Colonic mucosa (tissue), 4 donors: Measurements from ENCODE around the gene CCL25. TPM values are rescaled to one million over a fixed set of nuclear protein-coding genes. Genes with fewer than 3 reads are reported as not detected.
"Not testable (repeated sequence)": the region's sequence is repeated elsewhere in the genome, so short reads cannot be mapped to it uniquely, and the experiment has no call there.

Experiments
- DNase-seq: peaks from one replicate; pipeline ENCODE4 v3.0.0-alpha.2; 2020
- H3K27ac ChIP-seq: fragments of 200-600 bp; one replicate; pipeline ENCODE4 v1.8.0; 2021
- H3K27me3 ChIP-seq: fragments of 200-600 bp; one replicate; pipeline ENCODE4 v1.8.0; 2021
- H3K36me3 ChIP-seq: fragments of 200-600 bp; one replicate; pipeline ENCODE4 v1.8.0; 2021
- H3K4me1 ChIP-seq: fragments of 200-600 bp; one replicate; pipeline ENCODE4 v1.8.0; 2021; ENCODE audit warnings: mild to moderate bottlenecking
- H3K4me3 ChIP-seq: fragments of 200-600 bp; one replicate; pipeline ENCODE4 v1.8.0; 2021
- H3K9ac ChIP-seq, 2 donors: one replicate each; pipeline ENCODE4 v1.7.0; 2013; ENCODE audit warnings: control low read depth in 2 of 2, low read depth in 2 of 2, low read length in 2 of 2
- H3K9me3 ChIP-seq: fragments of 200-600 bp; one replicate; pipeline ENCODE4 v1.8.0; 2021
- intact Hi-C: fragments of 100-400 bp; cut with DNase I; formaldehyde crosslinking; loops from one replicate; pipeline ENCODE4 v1.14.1; 2022
- total RNA-seq, 2 donors: library from RNA; stranded (reverse); fragmentation: NEBNext Ultra II Directional in 1 of 2; extraction: Animal tissue kit (Norgen Biotek cat#: 25700) in 1 of 2; gene quantifications; one replicate each; pipeline ENCODE4 v1.2.1, GENCODE V29; 2021
- TF ChIP-seq, protein P1 (sequence below): fragments of 200-600 bp; IDR thresholded peaks from one replicate; pipeline ENCODE4 v1.8.0; 2022; ENCODE audit warnings: antibody characterized with exemption, mild to moderate bottlenecking
- donor health status: healthy.
- donor health status: DM: no; HTN: no; CAD: no.
- donor health status: DM: no; HTN: no; CAD: no.

Gene CCL25
- total RNA-seq, 2 donors from 2014 or later: not detected

DNA sequence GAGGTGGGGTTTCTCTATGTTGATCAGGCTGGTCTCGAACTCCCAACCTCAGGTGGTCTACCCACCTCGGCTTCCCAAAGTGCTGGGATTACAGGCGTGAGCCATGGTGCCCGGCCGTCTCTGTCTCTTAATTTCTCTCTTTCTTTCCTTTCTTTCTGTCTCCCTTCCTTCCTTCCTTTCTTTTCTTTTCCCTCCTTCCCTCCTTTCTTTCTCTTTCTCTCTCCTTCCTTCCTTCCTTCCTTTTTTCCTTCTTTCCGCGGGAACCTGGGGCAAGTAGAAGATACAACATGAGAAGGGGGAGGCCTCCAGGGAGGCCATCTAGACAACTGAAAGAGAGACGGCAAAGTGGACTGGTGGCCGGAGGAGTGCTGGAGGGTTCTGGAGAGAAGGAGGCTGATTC is 31.9 kb upstream of the CCL25 start:
- TF ChIP-seq, protein P1, sequence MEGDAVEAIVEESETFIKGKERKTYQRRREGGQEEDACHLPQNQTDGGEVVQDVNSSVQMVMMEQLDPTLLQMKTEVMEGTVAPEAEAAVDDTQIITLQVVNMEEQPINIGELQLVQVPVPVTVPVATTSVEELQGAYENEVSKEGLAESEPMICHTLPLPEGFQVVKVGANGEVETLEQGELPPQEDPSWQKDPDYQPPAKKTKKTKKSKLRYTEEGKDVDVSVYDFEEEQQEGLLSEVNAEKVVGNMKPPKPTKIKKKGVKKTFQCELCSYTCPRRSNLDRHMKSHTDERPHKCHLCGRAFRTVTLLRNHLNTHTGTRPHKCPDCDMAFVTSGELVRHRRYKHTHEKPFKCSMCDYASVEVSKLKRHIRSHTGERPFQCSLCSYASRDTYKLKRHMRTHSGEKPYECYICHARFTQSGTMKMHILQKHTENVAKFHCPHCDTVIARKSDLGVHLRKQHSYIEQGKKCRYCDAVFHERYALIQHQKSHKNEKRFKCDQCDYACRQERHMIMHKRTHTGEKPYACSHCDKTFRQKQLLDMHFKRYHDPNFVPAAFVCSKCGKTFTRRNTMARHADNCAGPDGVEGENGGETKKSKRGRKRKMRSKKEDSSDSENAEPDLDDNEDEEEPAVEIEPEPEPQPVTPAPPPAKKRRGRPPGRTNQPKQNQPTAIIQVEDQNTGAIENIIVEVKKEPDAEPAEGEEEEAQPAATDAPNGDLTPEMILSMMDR: no peak
- H3K27ac ChIP-seq: no peak overlapping the region
- intact Hi-C loops: no loop called here

DNA sequence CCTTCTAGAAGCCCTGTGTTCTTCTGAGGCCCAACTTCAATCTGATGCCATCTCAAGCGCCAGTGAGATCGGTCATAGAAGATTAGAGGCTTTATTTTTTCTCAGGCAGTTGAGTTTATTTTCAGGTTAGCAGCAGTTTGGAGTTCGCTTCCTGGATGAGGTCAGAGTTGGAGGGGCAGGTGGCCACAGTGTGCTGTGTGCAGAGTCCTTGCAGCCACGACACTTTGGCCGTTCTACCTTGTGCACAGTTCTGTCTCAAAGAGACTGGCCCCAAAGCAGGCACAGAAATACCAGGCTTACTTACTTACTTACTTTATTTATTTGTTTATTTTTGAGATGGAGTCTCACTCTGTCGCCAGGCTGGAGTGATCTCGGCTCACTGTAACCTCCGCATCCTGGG is 31.2 kb upstream of the CCL25 start:
- TF ChIP-seq, protein P1: no peak
- intact Hi-C loops: no loop called here
- Histone ChIP-seq H3K27me3 (no peaks in the 10 kb centered on the region), H3K9me3 (no peaks in the 10 kb centered on the region), H3K9ac (no peak overlapping the region), H3K4me1 (no peaks in the 10 kb centered on the region), H3K36me3 (no peaks in the 10 kb centered on the region), H3K27ac (no peak overlapping the region), H3K4me3 (no peak overlapping the region)
- no peak for DNase-seq

More for the DNA sequence above, 31.9 kb upstream of the CCL25 start:
- Histone ChIP-seq H3K9ac (no peak overlapping the region), H3K36me3 (no peaks in the 10 kb centered on the region), H3K9me3 (no peaks in the 10 kb centered on the region), H3K4me1 (no peaks in the 10 kb centered on the region), H3K4me3 (no peak overlapping the region), H3K27me3 (no peaks in the 10 kb centered on the region)
- DNase-seq: no peak

DNA sequence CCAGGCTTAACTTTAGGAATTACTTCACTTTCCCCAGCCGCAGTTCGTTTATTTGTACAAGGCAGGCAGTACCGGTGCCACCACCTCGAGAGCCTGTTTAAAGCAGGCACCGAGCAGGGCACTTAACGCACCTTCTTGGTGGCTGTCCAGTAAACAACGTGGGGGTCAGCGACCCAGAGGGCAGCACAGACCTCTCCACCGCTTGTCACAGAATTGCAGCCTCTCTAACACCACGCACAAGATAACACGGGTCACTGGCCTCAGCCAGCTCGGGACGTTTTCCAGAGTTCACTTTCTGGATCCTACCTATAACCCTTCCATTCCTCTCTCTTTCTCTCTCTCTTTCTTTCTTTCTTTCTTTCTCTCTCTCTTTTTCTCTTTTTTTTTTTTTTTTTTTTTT is 30.3 kb upstream of the CCL25 start:
- H3K27ac ChIP-seq: no peak overlapping the region
- TF ChIP-seq, protein P1: no peak
- H3K36me3 ChIP-seq: no peaks in the 10 kb centered on the region
- no peak for DNase-seq
- no peaks in the 10 kb centered on the region for H3K4me1 ChIP-seq
- no peak overlapping the region for H3K9ac ChIP-seq
- no peak overlapping the region for H3K4me3 ChIP-seq
- no peaks in the 10 kb centered on the region for H3K27me3 ChIP-seq
- intact Hi-C loops: no loop called here
- H3K9me3 ChIP-seq: no peaks in the 10 kb centered on the region

DNA sequence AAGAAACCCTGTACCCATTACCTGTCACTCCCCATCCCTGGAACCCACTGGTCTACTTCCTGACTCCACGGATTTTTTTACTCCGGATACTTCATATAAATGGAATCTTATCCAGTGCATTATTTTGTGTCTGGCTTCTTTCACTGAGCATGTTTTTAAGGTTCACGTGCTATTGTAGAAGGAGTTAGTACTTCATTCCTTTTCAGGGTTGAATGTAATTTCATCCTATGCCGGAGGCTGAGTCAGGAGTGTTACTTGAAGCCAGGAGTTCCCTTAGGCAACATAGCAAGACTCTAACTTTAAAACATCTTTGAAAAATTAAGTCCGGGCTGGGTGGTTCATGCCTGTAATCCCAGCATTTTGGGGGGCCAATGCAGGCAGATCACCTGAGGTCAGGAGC is 29.2 kb upstream of the CCL25 start:
- TF ChIP-seq, protein P1: no peak
- H3K27me3 ChIP-seq: no peaks in the 10 kb centered on the region
- no peak overlapping the region for H3K9ac ChIP-seq
- no peak for DNase-seq
- H3K36me3 ChIP-seq: no peaks in the 10 kb centered on the region
- H3K27ac ChIP-seq: no peak overlapping the region
- no peaks in the 10 kb centered on the region for H3K4me1 ChIP-seq
- H3K9me3 ChIP-seq: no peaks in the 10 kb centered on the region
- H3K4me3 ChIP-seq: no peak overlapping the region
- intact Hi-C loops: no loop called here

DNA sequence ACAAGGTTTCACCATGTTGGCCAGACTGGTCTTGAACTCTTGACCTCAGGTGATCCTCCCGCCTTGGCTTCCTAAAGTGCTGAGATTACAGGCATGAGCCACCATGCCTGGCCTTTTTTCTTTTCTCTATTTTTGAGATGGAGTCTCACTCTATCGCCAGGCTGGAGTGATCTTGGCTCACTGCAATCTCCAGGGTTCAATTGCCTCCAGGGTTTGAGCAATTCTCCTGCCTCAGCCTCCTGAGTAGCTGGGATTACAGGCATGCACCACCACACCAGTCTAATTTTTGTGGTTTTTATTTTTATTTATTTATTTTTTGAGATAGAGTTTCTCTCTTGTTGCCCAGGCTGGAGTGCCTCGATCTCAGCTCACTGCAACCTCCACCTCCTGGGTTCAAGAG is 28.3 kb upstream of the CCL25 start:
- H3K4me3 ChIP-seq, intact Hi-C loops, H3K9ac ChIP-seq: not testable (repeated sequence)

DNA sequence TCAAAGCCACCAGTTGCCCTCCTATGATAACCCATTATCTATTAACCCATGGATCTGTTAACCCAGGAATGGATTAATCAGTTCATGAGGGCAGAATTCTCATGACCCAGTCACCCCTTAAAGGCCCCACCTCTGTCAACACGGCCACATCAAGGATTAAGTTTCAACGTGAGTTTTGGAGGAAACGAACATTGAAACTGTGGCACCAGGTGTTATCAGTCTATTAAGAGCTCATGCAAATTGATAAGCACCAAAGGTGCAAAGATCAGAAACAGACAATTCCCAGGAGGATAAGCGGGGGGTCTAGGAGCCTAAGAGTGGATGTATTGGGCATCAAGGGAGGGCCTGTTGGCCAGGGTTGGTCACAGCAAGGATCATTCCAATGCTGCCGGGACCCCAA is 27.2 kb upstream of the CCL25 start:
- no peaks in the 10 kb centered on the region for H3K4me1 ChIP-seq
- H3K9me3 ChIP-seq: no peaks in the 10 kb centered on the region
- DNase-seq: no peak
- intact Hi-C loops: no loop called here
- H3K27ac ChIP-seq: no peak overlapping the region
- no peak overlapping the region for H3K4me3 ChIP-seq
- TF ChIP-seq, protein P1: no peak
- H3K9ac ChIP-seq: no peak overlapping the region
- H3K27me3 ChIP-seq: no peaks in the 10 kb centered on the region
- no peaks in the 10 kb centered on the region for H3K36me3 ChIP-seq

More for the DNA sequence above, 28.3 kb upstream of the CCL25 start:
- H3K36me3 ChIP-seq, H3K27me3 ChIP-seq, DNase-seq, H3K4me1 ChIP-seq, H3K27ac ChIP-seq, H3K9me3 ChIP-seq: not testable (repeated sequence)
